ENCODE results near the gene PTPRT. TPM values are rescaled to one million over a fixed set of nuclear protein-coding genes. Genes with fewer than 3 reads are reported as not detected.

The PTPRT gene
- total and polyA plus RNA-seq, 9 donors: under 0.01 to 3.2 (median 0.22) TPM; not detected in 1

DNA sequence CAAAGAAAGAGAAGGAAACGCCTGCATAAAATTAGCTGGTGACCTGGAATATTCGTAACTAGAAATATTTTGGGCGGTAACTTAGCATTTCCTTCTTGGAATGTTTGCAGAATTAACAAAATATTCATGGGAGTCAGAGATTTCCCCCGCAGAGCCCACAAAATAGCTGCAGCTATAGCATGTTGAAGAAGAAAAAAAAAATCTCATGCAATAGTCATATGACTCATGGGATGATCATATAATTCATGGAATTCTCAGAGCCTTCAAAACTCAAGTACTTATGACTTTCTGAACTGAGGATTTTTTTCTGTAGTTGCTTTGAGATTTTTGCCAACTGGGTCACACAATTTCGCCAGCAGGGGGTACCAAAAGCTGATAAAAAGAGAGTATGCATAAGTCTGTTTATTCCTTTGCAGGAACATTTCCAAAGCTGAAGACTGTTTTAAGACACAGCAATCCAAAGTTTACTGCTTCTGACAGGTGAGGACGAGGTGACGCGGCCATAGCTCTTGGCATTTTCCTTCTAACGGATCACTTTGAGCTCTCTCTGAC, 985.5 kb downstream of the PTPRT start:
- TF ChIP-seq POLR2A (IDR thresholded peaks at IDR 0.05) (no peak), EP300 (IDR thresholded peaks at IDR 0.05) (no peak)
- TF ChIP-seq, protein P1, sequence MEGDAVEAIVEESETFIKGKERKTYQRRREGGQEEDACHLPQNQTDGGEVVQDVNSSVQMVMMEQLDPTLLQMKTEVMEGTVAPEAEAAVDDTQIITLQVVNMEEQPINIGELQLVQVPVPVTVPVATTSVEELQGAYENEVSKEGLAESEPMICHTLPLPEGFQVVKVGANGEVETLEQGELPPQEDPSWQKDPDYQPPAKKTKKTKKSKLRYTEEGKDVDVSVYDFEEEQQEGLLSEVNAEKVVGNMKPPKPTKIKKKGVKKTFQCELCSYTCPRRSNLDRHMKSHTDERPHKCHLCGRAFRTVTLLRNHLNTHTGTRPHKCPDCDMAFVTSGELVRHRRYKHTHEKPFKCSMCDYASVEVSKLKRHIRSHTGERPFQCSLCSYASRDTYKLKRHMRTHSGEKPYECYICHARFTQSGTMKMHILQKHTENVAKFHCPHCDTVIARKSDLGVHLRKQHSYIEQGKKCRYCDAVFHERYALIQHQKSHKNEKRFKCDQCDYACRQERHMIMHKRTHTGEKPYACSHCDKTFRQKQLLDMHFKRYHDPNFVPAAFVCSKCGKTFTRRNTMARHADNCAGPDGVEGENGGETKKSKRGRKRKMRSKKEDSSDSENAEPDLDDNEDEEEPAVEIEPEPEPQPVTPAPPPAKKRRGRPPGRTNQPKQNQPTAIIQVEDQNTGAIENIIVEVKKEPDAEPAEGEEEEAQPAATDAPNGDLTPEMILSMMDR (IDR thresholded peaks at IDR 0.05): no peak
- H3K36me3 ChIP-seq: no peaks in the 10 kb centered on the region
- WGBS, 3 donors: 44 to 48% (median 45%) methylated on average over 9 of the region's 9 CpGs
- DNase-seq: no peak
- intact Hi-C loops (cut with DNase I): no loop called here
- H3K9me3 ChIP-seq: no peaks in the 10 kb centered on the region
- no peaks in the 10 kb centered on the region for H3K4me1 ChIP-seq (ENCODE audit: insufficient read depth)
- H3K27me3 ChIP-seq: no peaks in the 10 kb centered on the region
- no peak overlapping the region for H3K27ac ChIP-seq
- H3K4me3 ChIP-seq: no peak overlapping the region

DNA sequence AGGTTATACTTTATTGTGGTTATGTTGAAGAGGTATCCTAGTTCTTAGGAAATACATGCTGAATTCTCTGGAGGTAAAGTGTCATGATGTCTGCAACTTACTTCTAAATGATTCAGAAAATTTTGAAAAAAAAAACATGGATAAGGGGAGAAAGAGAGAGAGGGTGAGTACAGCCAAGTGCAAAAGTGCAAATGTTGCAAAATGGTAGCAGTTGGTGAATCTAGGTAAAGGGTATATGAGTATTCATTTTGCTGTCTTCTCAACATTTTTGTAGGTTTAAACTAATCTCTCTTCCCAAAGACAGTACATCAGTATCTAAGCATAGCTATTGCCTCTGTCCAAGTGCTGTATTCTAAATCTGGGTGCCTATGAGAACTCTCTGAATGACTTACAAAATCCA, 992.1 kb downstream of the PTPRT start:
- no peak for DNase-seq
- TF ChIP-seq EP300 (IDR thresholded peaks at IDR 0.05): no peak
- no peak for TF ChIP-seq POLR2A (IDR thresholded peaks at IDR 0.05)
- TF ChIP-seq, protein P1 (IDR thresholded peaks at IDR 0.05): no peak
- no peak overlapping the region for H3K27ac ChIP-seq
- H3K36me3 ChIP-seq: no peaks in the 10 kb centered on the region
- no peaks in the 10 kb centered on the region for H3K4me1 ChIP-seq (ENCODE audit: insufficient read depth)
- intact Hi-C loops (cut with DNase I): no loop called here
- no peaks in the 10 kb centered on the region for H3K9me3 ChIP-seq
- H3K27me3 ChIP-seq: no peaks in the 10 kb centered on the region
- no peak overlapping the region for H3K4me3 ChIP-seq

DNA sequence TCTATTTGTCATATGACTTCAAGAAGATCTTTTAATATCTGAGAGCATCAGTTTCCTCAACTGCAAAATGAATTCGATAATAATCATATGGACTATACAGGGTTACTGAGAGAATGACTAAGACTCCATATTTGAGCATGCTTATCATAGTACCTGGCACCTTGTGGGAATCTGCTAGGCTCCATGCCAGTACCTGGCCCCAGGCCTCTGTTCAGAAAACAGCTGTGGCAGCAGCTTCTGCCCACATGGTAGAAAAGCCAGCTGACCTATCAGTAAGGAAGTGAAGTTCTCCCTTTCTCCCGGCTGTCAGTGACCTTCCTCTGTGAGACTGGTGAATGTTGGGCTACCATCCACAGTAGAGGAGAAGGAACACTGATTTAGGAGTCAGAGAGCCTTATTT, 996.6 kb downstream of the PTPRT start:
- no peaks in the 10 kb centered on the region for H3K9me3 ChIP-seq
- 54 to 75% (median 57%) methylated on average over 2 of the region's 2 CpGs for WGBS, 3 donors
- no peak overlapping the region for H3K4me3 ChIP-seq
- no peaks in the 10 kb centered on the region for H3K4me1 ChIP-seq (ENCODE audit: insufficient read depth)
- no peak for TF ChIP-seq EP300 (IDR thresholded peaks at IDR 0.05)
- TF ChIP-seq, protein P1 (IDR thresholded peaks at IDR 0.05): no peak
- no peak for TF ChIP-seq POLR2A (IDR thresholded peaks at IDR 0.05)
- no peaks in the 10 kb centered on the region for H3K27me3 ChIP-seq
- DNase-seq: no peak
- no peaks in the 10 kb centered on the region for H3K36me3 ChIP-seq
- intact Hi-C loops (cut with DNase I): no loop called here
- no peak overlapping the region for H3K27ac ChIP-seq

DNA sequence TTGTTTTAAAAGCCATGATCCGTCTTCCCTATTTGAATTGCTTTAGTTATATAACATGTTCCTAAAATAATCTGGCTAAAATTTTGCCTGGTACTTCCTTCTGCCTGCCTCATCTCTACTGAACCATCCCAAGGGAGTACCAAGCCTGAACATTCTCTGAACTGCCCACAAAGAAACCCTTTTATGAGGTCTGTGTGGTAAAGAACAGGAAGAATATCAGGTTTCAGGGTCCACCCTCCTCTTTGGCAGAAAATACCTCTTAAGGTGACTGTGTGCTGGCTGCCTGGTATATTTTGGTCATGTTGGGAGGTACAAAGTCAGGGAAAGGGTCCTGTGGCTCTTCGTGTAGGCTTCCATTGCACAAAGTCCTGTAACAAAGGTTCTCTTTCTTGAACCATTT, 997.4 kb downstream of the PTPRT start:
- DNase-seq: no peak
- Histone ChIP-seq H3K27me3 (no peaks in the 10 kb centered on the region), H3K36me3 (no peaks in the 10 kb centered on the region), H3K27ac (no peak overlapping the region), H3K4me3 (no peak overlapping the region), H3K9me3 (no peaks in the 10 kb centered on the region), H3K4me1 (ENCODE audit: insufficient read depth) (no peaks in the 10 kb centered on the region)
- 43 to 54% (median 46%) methylated on average over 2 of the region's 2 CpGs for WGBS, 3 donors
- intact Hi-C loops (cut with DNase I): no loop called here
- TF ChIP-seq POLR2A (IDR thresholded peaks at IDR 0.05): no peak
- TF ChIP-seq, protein P1 (IDR thresholded peaks at IDR 0.05): no peak
- no peak for TF ChIP-seq EP300 (IDR thresholded peaks at IDR 0.05)

Measured in ovary (tissue), 9 donors.